Bronchial epithelial cell (primary cell): Measurements from ENCODE around the gene DOCK11. TPM values are rescaled to one million over a fixed set of nuclear protein-coding genes. Genes with fewer than 3 reads are reported as not detected.

Experiments used
- DNase-seq: peaks from one replicate; pipeline ENCODE4 v3.0.0-alpha.2; 2010; ENCODE audit warnings: low read depth
- FAIRE-seq: peaks from 2 replicates; lab custom pipeline; 2011; peaks lifted over from hg19 to GRCh38; lab: Jason Lieb, UNC
- H3K27me3 ChIP-seq: 2 replicates; pipeline ENCODE4 v1.5.1; 2011; ENCODE audit warnings: low read length; ENCODE audit not compliant: control insufficient read depth, insufficient read depth
- H3K36me3 ChIP-seq: 2 replicates; pipeline ENCODE4 v1.5.1; 2011; ENCODE audit warnings: low read length; ENCODE audit not compliant: control insufficient read depth, insufficient read depth
- H3K4me3 ChIP-seq: 2 replicates; pipeline ENCODE4 v1.5.1; 2011; ENCODE audit warnings: mild to moderate bottlenecking, low read depth, low read length, control low read depth
- total RNA-seq: library from RNA; depleted of rRNA; stranded (reverse); fragments of >200 nt; gene quantifications from 2 replicates; pipeline ENCODE4 v1.2.1, GENCODE V29; 2014
- TF ChIP-seq, protein P1 (sequence below): IDR thresholded peaks from 2 replicates; pipeline ENCODE4 v1.5.1; 2011; ENCODE audit warnings: mild to moderate bottlenecking, moderate library complexity, low read length, control low read depth, inconsistent platforms; ENCODE audit not compliant: insufficient read depth, severe bottlenecking

DOCK11 gene
- total RNA-seq, 1 donor from 2014 or later = 0.26 TPM

DNA sequence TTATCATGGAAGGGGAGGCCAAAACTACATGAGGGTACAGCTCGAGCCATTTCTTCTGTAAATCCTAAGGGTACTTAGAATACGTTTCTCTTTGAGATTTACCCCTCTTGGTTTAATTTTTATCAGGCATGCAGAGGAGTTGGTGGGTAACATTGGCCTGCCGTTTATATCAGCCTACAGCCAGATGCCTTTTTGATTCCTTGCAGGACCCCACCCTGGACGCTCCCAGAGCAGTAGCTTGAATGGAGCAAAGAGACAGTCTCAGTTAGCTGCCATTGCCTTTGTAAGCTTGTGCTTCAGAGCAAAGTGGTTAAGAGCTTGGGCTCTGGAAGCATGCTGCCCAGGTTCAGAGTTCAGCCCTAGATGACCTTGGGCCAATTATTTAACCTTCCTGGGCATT, 9.0 kb downstream of the DOCK11 start:
- TF ChIP-seq, protein P1, sequence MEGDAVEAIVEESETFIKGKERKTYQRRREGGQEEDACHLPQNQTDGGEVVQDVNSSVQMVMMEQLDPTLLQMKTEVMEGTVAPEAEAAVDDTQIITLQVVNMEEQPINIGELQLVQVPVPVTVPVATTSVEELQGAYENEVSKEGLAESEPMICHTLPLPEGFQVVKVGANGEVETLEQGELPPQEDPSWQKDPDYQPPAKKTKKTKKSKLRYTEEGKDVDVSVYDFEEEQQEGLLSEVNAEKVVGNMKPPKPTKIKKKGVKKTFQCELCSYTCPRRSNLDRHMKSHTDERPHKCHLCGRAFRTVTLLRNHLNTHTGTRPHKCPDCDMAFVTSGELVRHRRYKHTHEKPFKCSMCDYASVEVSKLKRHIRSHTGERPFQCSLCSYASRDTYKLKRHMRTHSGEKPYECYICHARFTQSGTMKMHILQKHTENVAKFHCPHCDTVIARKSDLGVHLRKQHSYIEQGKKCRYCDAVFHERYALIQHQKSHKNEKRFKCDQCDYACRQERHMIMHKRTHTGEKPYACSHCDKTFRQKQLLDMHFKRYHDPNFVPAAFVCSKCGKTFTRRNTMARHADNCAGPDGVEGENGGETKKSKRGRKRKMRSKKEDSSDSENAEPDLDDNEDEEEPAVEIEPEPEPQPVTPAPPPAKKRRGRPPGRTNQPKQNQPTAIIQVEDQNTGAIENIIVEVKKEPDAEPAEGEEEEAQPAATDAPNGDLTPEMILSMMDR = no peak
- FAIRE-seq = no peak
- no peak for DNase-seq
- Histone ChIP-seq H3K36me3 (no peaks in the 10 kb centered on the region), H3K4me3 (no peak overlapping the region), H3K27me3 (no peaks in the 10 kb centered on the region)

DNA sequence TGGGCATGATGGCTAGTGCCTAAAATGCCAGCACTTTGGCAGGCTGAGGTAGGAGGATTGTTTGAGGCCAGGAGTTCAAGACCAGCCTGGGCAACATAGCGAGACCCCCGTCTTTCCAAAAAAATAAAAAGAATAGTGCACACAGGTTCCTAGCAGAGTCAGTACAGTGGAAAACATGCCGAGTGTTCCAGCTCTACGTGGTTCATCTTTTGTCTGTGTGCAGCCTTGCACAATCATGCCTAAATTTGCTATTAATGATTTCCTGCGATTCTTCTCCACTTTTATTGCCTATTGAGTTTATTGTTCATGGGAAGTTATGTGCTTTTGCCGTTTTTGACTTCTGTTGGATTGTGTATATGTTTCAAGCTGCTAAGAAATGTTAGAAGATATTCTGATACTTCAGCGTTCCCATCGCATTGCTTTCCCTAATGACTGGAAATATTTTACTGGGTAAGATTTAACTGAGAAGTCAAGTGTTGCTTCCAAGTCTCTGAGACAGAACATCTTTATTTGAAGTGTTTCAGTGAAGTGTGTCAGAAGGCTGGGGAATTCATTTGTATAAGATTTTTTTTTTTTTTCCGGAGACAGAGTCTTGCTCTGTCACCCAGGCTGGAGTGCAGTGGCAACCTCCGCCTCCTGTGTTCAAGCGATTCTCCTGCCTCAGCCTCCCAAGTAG, 11.3 kb downstream of the DOCK11 start:
- no peaks in the 10 kb centered on the region for H3K27me3 ChIP-seq
- H3K4me3 ChIP-seq = no peak overlapping the region
- no peak for DNase-seq
- FAIRE-seq = no peak
- TF ChIP-seq, protein P1 = no peak
- H3K36me3 ChIP-seq = no peaks in the 10 kb centered on the region

DNA sequence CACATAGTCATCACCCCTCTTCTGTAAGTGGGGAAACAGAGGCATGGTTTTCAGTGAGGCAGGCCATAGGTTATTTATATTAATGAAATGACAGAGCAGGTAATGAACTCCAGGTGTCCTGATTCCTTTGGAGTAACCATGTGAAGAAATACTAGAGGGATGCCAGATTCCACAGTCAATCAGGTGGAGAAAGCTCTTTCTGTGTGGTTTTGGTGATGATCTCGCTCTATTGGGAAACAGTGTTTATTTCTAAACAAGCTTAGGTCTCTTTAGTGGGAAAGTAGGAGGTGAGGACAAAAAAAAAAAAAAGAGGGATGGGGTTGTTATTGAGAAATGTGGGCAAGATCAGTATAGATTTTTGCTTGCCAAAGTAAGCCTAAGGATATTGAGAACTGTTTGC, 12.2 kb downstream of the DOCK11 start:
- no peaks in the 10 kb centered on the region for H3K36me3 ChIP-seq
- TF ChIP-seq, protein P1 = no peak
- DNase-seq (peak; percentile 24), FAIRE-seq (no peak)
- H3K4me3 ChIP-seq = no peak overlapping the region
- no peaks in the 10 kb centered on the region for H3K27me3 ChIP-seq

DNA sequence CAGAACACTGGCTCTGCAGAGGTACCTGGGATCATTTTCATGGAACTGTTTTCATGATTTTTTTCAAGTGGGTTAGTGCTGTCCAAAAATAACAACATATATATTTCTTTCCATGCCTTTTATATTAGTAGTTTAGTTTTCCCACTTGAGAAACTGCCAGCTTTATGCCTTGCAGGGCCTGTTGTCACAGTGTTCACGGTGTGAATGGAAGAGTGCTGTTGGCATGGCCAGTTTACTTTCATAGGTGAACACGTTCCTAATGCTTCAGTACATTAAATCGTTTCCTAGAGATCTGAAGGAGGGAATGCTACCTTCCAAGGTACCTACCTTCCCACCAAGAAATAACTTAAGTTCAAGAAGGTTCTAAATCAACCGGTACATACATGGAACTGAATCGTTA, 12.6 kb downstream of the DOCK11 start:
- TF ChIP-seq, protein P1 = no peak
- no peak overlapping the region for H3K4me3 ChIP-seq
- DNase-seq (no peak), FAIRE-seq (no peak)
- H3K36me3 ChIP-seq = no peaks in the 10 kb centered on the region
- no peaks in the 10 kb centered on the region for H3K27me3 ChIP-seq

DNA sequence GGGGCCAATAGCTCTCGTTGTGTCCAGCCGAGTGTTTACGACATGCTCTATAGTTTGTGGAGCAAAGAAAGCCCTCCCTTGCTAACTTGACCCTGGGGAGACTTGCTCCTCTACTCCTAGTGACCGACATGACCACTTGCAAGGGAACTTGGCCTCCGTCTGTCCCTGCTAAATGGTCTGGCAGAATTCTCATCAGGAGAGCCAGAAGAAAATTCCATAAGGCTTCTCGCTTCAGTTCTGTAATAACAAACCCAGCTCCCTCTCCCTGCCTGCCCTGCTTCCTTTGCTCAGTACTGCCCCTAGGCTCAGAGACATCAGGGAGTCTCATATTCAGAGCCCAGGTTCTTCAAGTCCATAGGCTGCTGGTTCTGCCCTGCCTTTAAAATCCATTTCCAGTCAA, 13.0 kb downstream of the DOCK11 start:
- Histone ChIP-seq H3K4me3 (no peak overlapping the region), H3K36me3 (no peaks in the 10 kb centered on the region), H3K27me3 (no peaks in the 10 kb centered on the region)
- DNase-seq (no peak), FAIRE-seq (no peak)
- TF ChIP-seq, protein P1 = no peak

DNA sequence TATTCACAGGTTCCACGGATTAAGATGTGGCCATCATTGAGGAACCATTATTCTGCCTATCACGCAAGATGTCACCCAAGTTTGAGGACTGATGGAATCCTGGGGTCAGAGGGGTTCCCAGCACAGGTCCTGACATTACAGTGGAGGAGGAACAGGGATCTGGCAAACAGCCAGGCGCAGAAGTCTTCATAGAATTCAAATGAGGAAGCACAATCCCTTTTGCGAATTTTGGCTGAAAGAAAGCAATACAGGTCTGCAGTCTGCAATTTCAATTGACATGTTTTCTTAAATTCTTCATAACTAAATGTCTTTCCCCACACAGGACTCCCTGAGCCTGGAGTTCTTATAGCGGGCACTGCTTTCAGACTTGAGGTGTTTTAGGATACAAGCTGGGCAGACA, 14.5 kb downstream of the DOCK11 start:
- no peak for FAIRE-seq
- no peaks in the 10 kb centered on the region for H3K36me3 ChIP-seq
- no peaks in the 10 kb centered on the region for H3K27me3 ChIP-seq
- H3K4me3 ChIP-seq = no peak overlapping the region
- DNase-seq = no peak
- TF ChIP-seq, protein P1 = no peak
